HG03095 (cell line): ENCODE results near the gene ZNF488.

Experiments
- ATAC-seq: cut with Tn5 transposase; IDR thresholded peaks from one replicate; pipeline ENCODE4 v1.9.1; 2021; ENCODE audit warnings: moderate library complexity; ENCODE audit not compliant: unreplicated experiment

ZNF488 gene

DNA sequence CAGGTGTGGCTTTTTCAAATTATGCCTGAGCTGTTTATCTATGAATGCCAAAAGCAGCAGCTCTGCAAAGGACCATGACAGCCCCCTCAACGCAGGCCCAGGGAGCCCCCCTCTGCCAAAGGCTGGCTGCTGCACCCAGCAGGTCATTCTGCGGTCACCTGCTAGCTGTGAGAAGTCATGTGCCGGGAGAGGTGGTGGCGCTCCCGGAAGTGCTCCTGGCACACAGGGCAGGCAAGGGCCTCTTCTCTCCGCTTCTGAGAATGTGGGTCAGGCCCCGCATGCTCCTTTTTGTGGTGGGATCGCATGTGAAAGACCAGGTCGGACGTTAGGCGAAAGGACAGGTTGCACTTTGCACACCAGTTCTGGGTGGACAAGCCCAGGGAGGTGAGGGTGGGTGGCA is 16.4 kb downstream of the ZNF488 start:
- ATAC-seq = no peak

DNA sequence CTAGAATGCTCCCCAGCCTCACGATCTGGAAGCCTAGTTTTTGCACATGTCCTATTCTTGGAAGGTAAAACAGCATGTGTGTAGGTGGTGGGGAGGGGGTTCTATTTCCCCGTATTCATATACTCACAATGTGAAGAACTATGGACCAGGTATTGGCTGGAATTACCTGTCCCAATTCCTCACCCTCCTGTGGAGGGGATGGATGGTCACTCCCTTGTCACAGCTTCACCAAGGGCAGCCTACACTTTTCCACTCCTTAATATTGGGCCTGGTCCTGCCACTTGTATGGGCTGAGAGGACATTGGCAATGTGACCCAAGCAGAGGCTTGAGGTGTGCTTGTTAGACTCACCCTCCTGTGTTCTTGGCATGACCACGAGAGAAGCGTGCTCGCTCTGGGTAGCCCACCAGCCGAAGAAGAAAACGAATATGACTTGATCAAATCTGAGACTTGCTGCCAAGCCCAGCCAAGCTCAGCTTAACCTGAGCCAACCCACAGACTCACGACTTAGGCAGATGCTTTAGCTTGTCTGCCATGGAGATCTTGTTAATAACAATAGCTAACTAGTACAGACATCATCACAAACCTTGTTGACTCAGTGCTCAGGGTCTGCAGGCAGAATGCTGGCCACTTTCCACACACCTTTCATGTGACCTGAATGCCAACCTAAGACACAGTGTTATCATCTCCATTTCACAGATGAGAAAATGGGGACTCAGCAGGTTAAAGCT is 17.2 kb downstream of the ZNF488 start:
- ATAC-seq = no peak

DNA sequence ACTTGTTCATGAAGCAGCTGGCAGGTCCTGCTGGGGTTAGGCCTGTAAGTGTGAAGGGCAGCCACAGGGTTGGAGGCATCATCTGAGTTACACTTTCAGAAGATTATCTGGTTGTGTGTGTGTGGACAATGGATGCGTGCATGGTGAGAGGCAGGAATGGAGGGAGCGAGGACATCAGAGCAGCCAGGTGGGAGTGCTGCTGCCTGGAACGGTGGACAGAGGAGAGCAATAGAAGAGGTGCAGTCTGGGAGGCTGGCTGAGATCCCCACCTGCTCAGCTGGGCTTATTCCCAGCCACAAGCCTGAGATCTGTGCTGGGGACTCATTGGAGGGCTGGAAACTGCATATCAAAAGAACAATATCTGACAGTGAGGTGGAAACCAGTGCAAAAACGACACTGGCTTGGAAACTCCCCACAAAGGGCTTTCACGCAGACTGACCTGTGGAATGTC is 17.9 kb downstream of the ZNF488 start:
- ATAC-seq = no peak

- ATAC-seq = no peak
Measured at GRCh38 chr10:47365431-47366180, 18.5 kb downstream of the ZNF488 start.

DNA sequence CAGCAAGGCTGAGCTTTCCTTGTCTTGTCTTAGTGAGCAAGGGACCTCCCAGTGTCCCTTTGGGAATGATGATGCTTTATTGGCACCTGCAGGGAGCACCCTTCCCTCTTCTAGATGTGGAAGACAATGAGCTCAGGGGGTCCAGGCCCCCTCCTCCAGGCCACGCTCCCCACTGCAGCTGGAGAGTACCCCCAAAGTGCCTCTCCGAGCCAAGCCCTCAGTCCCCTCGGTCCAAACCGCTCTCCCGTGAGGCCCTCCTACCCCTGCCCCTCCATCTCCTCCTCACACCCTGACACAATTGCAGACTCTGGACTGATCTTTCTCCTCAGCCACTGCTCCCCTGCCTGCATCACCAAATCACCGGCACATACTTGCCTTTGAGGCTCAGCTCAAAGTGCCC is 19.2 kb downstream of the ZNF488 start:
- ATAC-seq = no peak

DNA sequence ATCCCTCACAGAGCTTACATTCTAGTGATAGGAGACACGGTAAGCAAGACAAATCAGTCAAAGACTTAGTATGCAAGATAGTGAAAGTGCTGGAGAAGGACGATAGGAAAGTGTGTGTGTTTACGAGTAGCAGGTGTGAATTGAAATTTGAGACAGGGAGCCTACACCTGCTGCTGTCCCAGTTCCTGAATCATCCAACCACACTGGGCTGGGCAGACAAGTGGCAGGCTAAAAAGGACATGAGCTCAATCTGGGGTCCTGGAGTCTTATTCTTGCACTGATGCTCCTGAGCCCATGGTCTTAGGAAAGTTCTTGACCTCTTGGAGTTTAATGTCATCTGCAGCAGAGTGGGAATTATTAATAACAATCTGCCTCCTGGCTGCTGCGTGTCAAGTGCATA is 19.7 kb downstream of the ZNF488 start:
- no peak for ATAC-seq

DNA sequence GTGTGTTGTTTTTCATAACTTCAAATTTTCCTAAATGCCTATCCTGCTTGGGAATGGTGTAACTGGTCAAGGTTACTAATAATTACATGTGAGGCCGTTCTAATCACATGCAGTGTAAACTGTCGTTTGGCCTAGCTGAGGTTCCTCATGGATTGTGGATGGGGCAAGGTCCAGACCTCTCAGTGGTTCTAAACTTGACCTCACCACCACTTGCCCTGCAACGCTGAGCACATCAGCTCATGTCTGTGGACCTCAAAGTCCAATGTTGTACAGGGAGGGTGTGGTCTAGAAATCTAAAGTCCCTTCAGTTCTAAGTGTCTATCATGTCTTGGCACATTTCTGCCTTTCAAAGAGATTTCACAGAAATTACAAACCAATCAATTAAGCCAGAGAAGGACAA is 20.3 kb downstream of the ZNF488 start:
- ATAC-seq = no peak

DNA sequence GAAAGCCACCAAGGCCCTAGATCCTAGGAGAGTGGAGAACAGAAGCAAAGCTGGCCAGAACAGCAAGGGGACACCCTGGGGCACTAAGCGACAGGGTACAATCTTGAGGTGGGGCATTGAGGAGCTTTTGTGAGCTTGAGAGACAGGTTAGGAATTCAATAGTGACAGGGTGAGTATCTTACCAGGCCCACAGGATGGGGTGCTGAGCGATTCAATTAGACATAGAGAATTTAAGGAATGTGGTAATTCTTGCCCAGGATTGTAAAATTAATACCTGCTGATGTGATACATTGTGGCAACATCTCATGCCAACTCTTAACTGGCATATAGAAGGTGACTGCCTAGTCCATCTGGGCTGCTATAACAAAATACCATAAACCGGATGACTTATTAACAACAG is 21.9 kb downstream of the ZNF488 start:
- ATAC-seq = no peak

GRCh38 chr10:47361293-47361692 is 22.8 kb downstream of the ZNF488 start:
- no peak for ATAC-seq

DNA sequence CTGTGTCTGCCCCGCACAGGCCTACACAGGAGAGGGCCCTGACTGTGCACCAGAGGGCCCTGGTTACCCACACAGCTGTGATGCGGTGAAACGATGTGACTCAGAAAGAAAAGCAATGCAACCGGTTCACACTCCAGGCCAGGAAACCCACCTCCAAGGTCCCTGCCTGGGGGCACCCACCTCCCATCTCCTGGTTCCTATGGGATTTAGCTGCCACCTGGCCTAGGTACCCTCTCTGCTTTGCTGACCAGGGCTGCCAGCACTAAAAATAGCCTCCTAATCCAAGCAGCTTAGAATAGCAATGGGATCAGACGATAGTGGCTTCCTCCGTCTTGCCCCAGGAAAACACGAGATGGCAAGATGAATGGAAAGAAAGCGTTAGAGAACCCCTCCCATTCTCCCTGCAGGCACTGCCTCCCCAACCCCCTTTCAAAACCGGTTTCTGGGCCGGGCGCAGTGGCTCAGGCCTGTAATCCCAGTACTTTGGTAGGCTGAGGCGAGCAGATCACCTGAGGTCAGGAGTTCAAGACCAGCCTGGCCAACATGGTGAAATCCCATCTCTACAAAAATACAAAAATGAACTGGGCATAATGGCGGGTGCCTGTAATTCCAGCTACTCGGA is 23.6 kb downstream of the ZNF488 start:
- ATAC-seq = no peak

DNA sequence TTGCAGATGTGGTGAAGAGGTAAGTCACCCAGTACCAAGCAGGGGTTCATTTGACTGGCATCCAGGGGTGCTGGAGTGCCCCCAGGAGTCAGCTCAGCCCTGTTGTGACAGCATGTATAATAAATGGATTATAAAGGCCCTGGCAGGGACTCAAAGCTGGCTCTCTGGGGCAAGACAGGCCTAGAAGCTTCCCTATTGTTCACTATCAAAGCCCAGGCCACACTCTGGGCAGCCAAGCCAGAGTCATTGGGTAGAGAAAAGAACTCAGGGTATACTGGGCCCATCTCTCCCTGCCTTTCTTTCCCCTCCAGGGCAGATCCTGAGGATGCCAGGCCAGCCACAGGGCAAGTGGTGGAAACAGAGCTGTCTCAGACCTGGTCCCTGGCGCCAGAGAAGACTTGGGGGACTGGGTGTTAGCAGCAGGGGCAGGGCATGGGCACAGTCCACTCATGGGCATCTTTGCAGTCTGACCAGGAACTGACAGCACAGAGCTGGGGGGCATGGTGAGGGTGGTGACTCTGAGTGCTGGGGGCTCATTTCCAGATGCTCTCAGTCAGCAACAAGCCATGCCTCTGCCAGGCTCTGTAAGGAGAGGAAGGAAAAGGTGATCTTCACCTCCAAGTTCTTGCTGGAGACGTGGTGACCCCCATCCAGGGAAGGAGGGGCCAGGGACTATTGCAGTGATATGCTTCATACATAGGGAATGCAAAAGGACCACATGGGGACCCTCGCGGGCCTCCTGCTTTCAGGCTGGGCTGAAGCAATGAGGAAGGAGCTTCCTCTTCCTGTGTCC is 24.3 kb downstream of the ZNF488 start:
- no peak for ATAC-seq

DNA sequence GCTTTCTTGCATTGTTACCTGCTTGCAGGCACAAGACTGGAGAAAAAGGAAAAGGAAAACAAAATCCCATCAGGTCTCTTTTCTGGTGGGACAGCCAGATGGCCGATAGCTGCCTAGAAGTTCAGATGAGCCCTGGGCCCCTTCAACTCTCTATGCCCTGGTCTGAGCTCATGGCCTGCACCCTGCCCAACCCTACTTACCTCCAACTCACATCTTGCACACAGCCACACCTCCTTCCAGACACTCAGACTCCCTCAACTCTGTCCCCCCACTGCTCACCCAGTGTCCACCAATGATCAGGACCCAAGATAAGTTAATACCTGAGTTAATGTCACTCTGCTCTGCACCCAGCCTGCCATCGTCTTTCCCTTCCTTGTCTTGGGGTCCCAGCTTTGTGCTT is 25.0 kb downstream of the ZNF488 start:
- no peak for ATAC-seq

GRCh38 chr10:47358457-47358856 is 25.6 kb downstream of the ZNF488 start:
- no peak for ATAC-seq

DNA sequence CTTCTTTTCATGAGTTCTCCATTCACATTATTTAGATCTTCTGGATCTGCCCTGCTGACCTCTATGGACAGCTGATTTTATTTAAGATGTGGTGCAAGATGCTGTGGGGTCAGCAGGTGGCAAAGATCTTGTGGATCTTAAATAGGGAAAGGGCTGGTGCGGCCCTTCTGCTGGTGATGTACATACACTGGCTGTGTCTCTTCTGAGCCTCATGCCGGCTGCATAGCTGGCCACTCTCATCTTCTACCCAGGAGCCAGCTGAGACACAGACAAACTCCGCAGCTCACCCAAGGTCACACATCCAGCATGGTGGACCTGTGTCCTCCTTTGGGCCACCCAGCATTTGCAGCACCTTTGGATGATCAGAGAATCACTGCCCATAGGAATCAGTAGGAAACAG is 26.2 kb downstream of the ZNF488 start:
- ATAC-seq = no peak

- no peak for ATAC-seq
Measured at GRCh38 chr10:47357131-47357582, 26.9 kb downstream of the ZNF488 start.

DNA sequence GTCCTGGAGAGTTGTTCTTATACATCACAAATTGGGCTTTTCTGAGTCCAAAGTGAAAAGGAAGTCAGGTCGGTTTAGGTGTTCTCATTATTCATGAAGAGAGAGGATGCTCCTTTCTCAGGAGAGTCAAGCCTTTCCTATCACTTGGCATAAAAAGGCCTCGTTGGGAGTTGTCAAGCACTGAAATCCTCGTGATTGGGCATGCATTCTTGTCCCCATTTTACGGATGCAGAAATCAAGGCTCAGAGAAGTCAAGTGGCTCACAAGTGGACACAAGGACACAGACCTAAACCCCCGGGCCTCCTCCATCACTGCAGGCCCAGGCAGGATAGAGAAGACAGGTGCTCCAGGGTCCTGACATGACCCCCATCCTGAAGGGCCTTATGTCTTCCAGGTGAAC is 27.4 kb downstream of the ZNF488 start:
- no peak for ATAC-seq

DNA sequence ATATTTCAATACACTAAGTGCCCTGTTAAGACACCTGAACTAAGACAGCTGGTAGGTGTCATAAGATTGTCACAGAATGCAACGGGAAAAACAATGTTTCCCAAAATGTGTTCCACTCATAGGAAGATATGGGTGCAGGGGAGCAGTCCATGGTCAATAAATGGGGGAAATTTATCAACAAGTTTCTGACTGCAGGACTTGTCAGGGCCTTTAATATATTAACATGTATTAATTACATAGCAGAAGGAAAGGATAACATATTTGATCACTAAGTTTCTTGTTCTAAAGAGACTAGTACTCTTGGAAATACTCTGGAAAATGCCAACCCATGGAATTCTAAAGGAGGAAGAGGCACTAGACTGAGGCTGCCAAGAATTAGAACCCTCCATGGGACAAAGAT is 29.2 kb downstream of the ZNF488 start:
- ATAC-seq = no peak

- ATAC-seq = no peak
Measured at GRCh38 chr10:47354165-47354564, 29.9 kb downstream of the ZNF488 start.

GRCh38 chr10:47353351-47353750 is 30.7 kb downstream of the ZNF488 start:
- no peak for ATAC-seq

DNA sequence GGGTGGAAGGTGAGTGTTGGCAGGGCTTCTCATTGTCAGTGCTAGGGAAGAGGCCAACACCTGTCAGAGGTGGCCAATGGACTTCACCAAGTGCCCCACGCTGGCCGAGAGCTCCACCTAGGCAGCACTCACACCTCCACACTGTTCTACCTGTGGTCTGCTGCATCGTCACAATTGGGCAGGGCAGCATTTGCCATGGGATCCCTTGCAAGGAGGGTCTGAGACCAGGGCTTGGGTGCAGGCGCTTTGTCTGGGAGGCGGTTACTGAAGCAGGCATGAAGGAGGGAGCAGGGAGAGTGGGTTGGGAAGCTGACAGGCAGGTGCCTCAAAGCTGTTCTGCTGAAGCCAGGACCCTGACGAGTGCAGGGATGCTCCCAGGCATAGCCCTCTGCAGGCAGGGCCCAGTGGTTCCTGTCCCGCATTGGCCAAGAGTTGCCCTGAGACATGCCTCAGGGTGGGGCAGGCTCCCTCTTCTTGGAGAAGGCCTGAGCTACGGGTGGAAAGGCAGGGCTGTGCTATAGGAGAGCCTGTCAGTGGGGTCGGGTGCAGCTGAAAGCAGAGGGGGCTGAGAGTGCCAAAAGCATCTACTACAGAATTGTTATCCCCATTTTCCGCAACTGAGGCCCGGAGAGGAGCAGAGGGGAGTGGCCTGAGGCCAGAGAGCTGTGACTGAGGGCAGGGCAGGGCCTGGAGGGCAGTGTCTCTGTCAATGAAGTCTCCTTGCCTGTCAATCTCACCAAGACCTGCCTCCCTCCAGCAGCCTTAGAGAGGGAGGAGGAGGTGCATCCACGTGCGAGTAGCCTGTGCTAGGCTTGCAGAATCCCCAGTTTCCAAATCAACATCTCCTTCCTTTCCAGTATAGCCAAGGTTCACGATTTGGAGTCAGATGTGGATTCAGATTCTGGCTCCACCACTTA is 31.9 kb downstream of the ZNF488 start:
- no peak for ATAC-seq
